A549 (cell line): ENCODE results near the gene MYO15A.

Experiments
- CHD2 ChIP-seq: fragments of 150-350 bp; IDR thresholded peaks from 2 replicates; pipeline ENCODE4 v1.6.1; 2014; ENCODE audit warnings: low read length; ENCODE audit not compliant: partially characterized antibody
- EHMT2 ChIP-seq: fragments of 200-600 bp; sonication (generic); IDR thresholded peaks from 2 replicates; pipeline ENCODE4 v1.6.1; 2016; ENCODE audit warnings: antibody characterized with exemption, low read depth, mild to moderate bottlenecking, moderate library complexity
- EP300 ChIP-seq, 2 experiments: fragments of >200 bp; sonication (Bioruptor Twin); formaldehyde crosslinking; IDR thresholded peaks; 2 replicates in 1 of 2; 3 replicates in 1 of 2; pipeline ENCODE4 v1.6.1; 2016 to 2017
- JUN ChIP-seq, 2 experiments: fragments of >200 bp; sonication (Bioruptor Twin); formaldehyde crosslinking; IDR thresholded peaks; 2 replicates in 1 of 2; 3 replicates in 1 of 2; pipeline ENCODE4 v1.6.1; 2016 to 2017
- MAFK ChIP-seq: fragments of 450-650 bp; IDR thresholded peaks from 2 replicates; pipeline ENCODE4 v1.6.1; 2014; ENCODE audit not compliant: partially characterized antibody
- PHF8 ChIP-seq: fragments of 200-600 bp; sonication (generic); IDR thresholded peaks from 2 replicates; pipeline ENCODE4 v1.6.1; 2016; ENCODE audit warnings: low read depth, mild to moderate bottlenecking, antibody characterized with exemption, moderate library complexity, borderline replicate concordance
- POLR2A ChIP-seq: IDR thresholded peaks from 2 replicates; pipeline ENCODE4 v1.6.1; 2012; ENCODE audit warnings: mild to moderate bottlenecking, low read length
- RAD21 ChIP-seq, 2 experiments: fragments of >200 bp in 1 of 2; sonication (Bioruptor Twin) in 1 of 2; formaldehyde crosslinking in 1 of 2; IDR thresholded peaks in 1 of 2; conservative IDR thresholded peaks in 1 of 2; 2 replicates in 1 of 2; 3 replicates in 1 of 2; pipeline ENCODE4 v1.6.1; 2012 to 2018; ENCODE audit warnings: inconsistent platforms in 1 of 2
- RCOR1 ChIP-seq: fragments of 150-350 bp; IDR thresholded peaks from 2 replicates; pipeline ENCODE4 v1.6.1; 2014; ENCODE audit warnings: antibody characterized with exemption, low read length, low read depth
- SMC3 ChIP-seq: fragments of >200 bp; sonication (Bioruptor Twin); formaldehyde crosslinking; IDR thresholded peaks from 3 replicates; pipeline ENCODE4 v1.6.1; 2018; ENCODE audit warnings: inconsistent platforms
- TF ChIP-seq, protein P1 (sequence below): fragments of >200 bp; sonication (Bioruptor Twin); formaldehyde crosslinking; IDR thresholded peaks from 3 replicates; pipeline ENCODE4 v1.5.1; 2016
- TF ChIP-seq, protein P2 (sequence below): IDR thresholded peaks from 2 replicates; pipeline ENCODE4 v1.6.1; 2012
- TF ChIP-seq, protein P3 (sequence below): fragments of 200-600 bp; sonication (generic); IDR thresholded peaks from 2 replicates; pipeline ENCODE4 v1.6.1; 2016; ENCODE audit warnings: antibody characterized with exemption, mild to moderate bottlenecking, moderate library complexity
- TF ChIP-seq, protein P4 (sequence below): fragments of >200 bp; sonication (Bioruptor Twin); formaldehyde crosslinking; IDR thresholded peaks from 3 replicates; pipeline ENCODE4 v1.6.1; 2016

DNA sequence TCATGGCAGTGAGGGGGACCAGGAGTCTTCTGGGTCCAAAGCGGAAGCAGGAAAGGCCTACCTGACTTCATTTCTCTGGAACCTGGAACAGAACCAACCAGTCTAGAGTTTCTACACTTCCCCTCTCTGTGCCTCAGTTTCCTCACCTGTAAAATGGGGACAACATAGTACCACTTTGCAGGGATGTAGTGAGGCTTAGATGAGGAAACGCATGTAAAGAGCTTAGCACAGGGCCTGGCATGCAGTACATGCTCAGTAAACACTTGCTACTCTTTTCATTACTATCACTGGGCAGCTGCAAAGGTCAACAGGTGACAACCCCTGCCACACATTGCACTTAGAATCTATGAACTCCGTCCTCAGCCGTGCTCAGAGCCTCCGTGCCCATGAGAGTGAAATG lies 24.2 kb downstream of the MYO15A start:
- TF ChIP-seq, protein P1, sequence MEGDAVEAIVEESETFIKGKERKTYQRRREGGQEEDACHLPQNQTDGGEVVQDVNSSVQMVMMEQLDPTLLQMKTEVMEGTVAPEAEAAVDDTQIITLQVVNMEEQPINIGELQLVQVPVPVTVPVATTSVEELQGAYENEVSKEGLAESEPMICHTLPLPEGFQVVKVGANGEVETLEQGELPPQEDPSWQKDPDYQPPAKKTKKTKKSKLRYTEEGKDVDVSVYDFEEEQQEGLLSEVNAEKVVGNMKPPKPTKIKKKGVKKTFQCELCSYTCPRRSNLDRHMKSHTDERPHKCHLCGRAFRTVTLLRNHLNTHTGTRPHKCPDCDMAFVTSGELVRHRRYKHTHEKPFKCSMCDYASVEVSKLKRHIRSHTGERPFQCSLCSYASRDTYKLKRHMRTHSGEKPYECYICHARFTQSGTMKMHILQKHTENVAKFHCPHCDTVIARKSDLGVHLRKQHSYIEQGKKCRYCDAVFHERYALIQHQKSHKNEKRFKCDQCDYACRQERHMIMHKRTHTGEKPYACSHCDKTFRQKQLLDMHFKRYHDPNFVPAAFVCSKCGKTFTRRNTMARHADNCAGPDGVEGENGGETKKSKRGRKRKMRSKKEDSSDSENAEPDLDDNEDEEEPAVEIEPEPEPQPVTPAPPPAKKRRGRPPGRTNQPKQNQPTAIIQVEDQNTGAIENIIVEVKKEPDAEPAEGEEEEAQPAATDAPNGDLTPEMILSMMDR: no peak
- TF ChIP-seq POLR2A (no peak), SMC3 (no peak), PHF8 (no peak), EHMT2 (no peak), EP300 (IDR thresholded peaks at IDR 0.05) (no peak), RCOR1 (no peak), JUN (IDR thresholded peaks at IDR 0.05) (no peak), CHD2 (no peak), MAFK (no peak), RAD21 (conservative IDR thresholded peaks at IDR 0.05 in 1 of 2, IDR thresholded peaks at IDR 0.05 in 1 of 2) (no peak)
- TF ChIP-seq, protein P2, sequence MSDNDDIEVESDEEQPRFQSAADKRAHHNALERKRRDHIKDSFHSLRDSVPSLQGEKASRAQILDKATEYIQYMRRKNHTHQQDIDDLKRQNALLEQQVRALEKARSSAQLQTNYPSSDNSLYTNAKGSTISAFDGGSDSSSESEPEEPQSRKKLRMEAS: no peak
- TF ChIP-seq, protein P3, sequence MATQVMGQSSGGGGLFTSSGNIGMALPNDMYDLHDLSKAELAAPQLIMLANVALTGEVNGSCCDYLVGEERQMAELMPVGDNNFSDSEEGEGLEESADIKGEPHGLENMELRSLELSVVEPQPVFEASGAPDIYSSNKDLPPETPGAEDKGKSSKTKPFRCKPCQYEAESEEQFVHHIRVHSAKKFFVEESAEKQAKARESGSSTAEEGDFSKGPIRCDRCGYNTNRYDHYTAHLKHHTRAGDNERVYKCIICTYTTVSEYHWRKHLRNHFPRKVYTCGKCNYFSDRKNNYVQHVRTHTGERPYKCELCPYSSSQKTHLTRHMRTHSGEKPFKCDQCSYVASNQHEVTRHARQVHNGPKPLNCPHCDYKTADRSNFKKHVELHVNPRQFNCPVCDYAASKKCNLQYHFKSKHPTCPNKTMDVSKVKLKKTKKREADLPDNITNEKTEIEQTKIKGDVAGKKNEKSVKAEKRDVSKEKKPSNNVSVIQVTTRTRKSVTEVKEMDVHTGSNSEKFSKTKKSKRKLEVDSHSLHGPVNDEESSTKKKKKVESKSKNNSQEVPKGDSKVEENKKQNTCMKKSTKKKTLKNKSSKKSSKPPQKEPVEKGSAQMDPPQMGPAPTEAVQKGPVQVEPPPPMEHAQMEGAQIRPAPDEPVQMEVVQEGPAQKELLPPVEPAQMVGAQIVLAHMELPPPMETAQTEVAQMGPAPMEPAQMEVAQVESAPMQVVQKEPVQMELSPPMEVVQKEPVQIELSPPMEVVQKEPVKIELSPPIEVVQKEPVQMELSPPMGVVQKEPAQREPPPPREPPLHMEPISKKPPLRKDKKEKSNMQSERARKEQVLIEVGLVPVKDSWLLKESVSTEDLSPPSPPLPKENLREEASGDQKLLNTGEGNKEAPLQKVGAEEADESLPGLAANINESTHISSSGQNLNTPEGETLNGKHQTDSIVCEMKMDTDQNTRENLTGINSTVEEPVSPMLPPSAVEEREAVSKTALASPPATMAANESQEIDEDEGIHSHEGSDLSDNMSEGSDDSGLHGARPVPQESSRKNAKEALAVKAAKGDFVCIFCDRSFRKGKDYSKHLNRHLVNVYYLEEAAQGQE: no peak
- TF ChIP-seq, protein P4, sequence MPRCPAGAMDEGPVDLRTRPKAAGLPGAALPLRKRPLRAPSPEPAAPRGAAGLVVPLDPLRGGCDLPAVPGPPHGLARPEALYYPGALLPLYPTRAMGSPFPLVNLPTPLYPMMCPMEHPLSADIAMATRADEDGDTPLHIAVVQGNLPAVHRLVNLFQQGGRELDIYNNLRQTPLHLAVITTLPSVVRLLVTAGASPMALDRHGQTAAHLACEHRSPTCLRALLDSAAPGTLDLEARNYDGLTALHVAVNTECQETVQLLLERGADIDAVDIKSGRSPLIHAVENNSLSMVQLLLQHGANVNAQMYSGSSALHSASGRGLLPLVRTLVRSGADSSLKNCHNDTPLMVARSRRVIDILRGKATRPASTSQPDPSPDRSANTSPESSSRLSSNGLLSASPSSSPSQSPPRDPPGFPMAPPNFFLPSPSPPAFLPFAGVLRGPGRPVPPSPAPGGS: no peak
